ENCODE measurements around the gene DHPS.

DHPS gene

GRCh38 chr19:12668932-12669269 is 12.8 kb downstream of the DHPS start:
- Histone ChIP-seq H3K36me3 (ENCODE audit: insufficient read depth, low read depth, low read length) (peaks cover 32% of the 10 kb centered on the region), H3K27me3 (ENCODE audit: insufficient read depth, low read length) (no peaks in the 10 kb centered on the region), H3K4me3 (ENCODE audit: low read length) (peak overlapping the region; percentile 95), H3K9me3 (ENCODE audit: insufficient read depth, low read depth, low read length) (no peaks in the 10 kb centered on the region), H3K27ac (ENCODE audit: low read length) (no peak overlapping the region), H3K4me1 (ENCODE audit: insufficient read depth, low read length) (0 out of 2 replicates have a peak, but pooled peaks cover 5% of the 10 kb centered on the region), H3K9ac (ENCODE audit: low read depth, low read length) (peak overlapping the region; percentile 97)

- peaks cover 33% of the 10 kb centered on the region for H3K36me3 ChIP-seq (ENCODE audit: insufficient read depth, low read depth, low read length)
- H3K27ac ChIP-seq (ENCODE audit: low read length): no peak overlapping the region
- no peaks in the 10 kb centered on the region for H3K27me3 ChIP-seq (ENCODE audit: insufficient read depth, low read length)
- H3K4me1 ChIP-seq (ENCODE audit: insufficient read depth, low read length): 0 out of 2 replicates have a peak, but pooled peaks cover 5% of the 10 kb centered on the region
- H3K4me3 ChIP-seq (ENCODE audit: low read length): peak overlapping the region; percentile 95
- no peaks in the 10 kb centered on the region for H3K9me3 ChIP-seq (ENCODE audit: insufficient read depth, low read depth, low read length)
- peak overlapping the region; percentile 97; the same call in 1 of the 2 replicates for H3K9ac ChIP-seq (ENCODE audit: low read depth, low read length)
Observed at GRCh38 chr19:12668346-12668745, 13.3 kb downstream of the DHPS start.

GRCh38 chr19:12667731-12668302 is 13.9 kb downstream of the DHPS start:
- Histone ChIP-seq H3K27ac (ENCODE audit: low read length) (no peak overlapping the region), H3K4me1 (ENCODE audit: insufficient read depth, low read length) (0 out of 2 replicates have a peak, but pooled peaks cover 5% of the 10 kb centered on the region), H3K27me3 (ENCODE audit: insufficient read depth, low read length) (no peaks in the 10 kb centered on the region), H3K9me3 (ENCODE audit: insufficient read depth, low read depth, low read length) (no peaks in the 10 kb centered on the region), H3K4me3 (ENCODE audit: low read length) (peak overlapping the region; percentile 98; the same call in 1 of the 2 replicates), H3K36me3 (ENCODE audit: insufficient read depth, low read depth, low read length) (peaks cover 34% of the 10 kb centered on the region), H3K9ac (ENCODE audit: low read depth, low read length) (no peak overlapping the region)

- H3K36me3 ChIP-seq (ENCODE audit: insufficient read depth, low read depth, low read length): peaks cover 34% of the 10 kb centered on the region
- peak within 1 kb of the TSS; percentile 92 for H3K9ac ChIP-seq (ENCODE audit: low read depth, low read length)
- H3K27me3 ChIP-seq (ENCODE audit: insufficient read depth, low read length): no peaks in the 10 kb centered on the region
- H3K4me1 ChIP-seq (ENCODE audit: insufficient read depth, low read length): 0 out of 2 replicates have a peak, but pooled peaks cover 5% of the 10 kb centered on the region
- peak within 1 kb of the TSS; percentile 71 for H3K27ac ChIP-seq (ENCODE audit: low read length)
- H3K4me3 ChIP-seq (ENCODE audit: low read length): peak within 1 kb of the TSS; percentile 98
- H3K9me3 ChIP-seq (ENCODE audit: insufficient read depth, low read depth, low read length): no peaks in the 10 kb centered on the region
Observed at GRCh38 chr19:12666265-12667048, 15.2 kb downstream of the DHPS start, which contains the start of the genes MAN2B1 and WDR83. TSS of gene MAN2B1 (minus strand) at chr19:12666742. CDS start at chr19:12666701, 41 bp downstream. TSS of gene WDR83 (plus strand) at chr19:12666807. CDS start at chr19:12669791, 2,984 bp downstream.

DNA sequence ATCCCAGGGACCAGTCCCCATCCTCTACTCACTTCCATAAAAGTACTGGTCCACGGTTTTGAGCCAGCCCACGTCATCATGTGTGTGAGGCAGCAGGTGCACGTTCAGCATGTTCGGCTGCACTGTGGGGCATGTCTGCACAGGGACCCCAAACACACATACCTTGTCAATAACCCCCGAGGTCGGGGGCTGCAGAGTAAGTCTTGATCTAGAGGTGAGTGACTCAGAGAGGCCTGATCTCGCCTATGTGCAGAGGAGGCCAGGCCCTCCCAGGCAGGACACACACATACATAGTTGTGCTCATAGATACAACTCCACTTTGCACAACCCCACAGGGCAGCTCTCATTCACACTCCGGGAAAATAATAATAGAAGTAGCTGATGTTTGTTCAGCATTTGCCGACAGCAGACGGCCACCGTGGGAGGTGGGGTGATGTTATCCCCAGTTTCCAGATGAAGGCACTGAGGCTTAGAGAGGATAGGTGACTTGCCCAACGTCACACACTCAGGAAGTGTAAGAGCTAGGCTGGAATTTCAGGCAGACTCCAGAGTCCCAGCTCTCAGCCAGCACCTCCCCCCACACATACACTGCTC is 15.9 kb downstream of the DHPS start:
- 0 out of 2 replicates have a peak, but pooled peaks cover 5% of the 10 kb centered on the region for H3K4me1 ChIP-seq (ENCODE audit: insufficient read depth, low read length)
- H3K9me3 ChIP-seq (ENCODE audit: insufficient read depth, low read depth, low read length): no peaks in the 10 kb centered on the region
- H3K9ac ChIP-seq (ENCODE audit: low read depth, low read length): peak overlapping the region; percentile 92; the same call in 1 of the 2 replicates
- peak overlapping the region; percentile 98 for H3K4me3 ChIP-seq (ENCODE audit: low read length)
- H3K27ac ChIP-seq (ENCODE audit: low read length): peak overlapping the region; percentile 71
- peaks cover 39% of the 10 kb centered on the region for H3K36me3 ChIP-seq (ENCODE audit: insufficient read depth, low read depth, low read length)
- H3K27me3 ChIP-seq (ENCODE audit: insufficient read depth, low read length): no peaks in the 10 kb centered on the region

DNA sequence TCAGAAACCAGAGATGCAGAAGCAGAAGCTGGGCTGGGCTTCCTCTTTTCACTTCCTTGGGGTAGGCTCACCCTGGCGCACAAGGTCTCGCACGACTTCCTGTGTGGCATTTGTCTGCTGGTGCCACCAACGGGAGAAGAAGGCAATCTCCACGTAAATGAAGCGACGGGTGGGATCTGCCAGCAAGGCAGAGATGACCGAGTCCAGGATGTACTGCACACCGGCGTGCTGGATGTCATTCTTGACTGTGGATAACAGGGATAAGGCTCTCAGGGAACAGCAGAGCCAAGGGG is 16.5 kb downstream of the DHPS start:
- no peak overlapping the region for H3K27ac ChIP-seq (ENCODE audit: low read length)

DNA sequence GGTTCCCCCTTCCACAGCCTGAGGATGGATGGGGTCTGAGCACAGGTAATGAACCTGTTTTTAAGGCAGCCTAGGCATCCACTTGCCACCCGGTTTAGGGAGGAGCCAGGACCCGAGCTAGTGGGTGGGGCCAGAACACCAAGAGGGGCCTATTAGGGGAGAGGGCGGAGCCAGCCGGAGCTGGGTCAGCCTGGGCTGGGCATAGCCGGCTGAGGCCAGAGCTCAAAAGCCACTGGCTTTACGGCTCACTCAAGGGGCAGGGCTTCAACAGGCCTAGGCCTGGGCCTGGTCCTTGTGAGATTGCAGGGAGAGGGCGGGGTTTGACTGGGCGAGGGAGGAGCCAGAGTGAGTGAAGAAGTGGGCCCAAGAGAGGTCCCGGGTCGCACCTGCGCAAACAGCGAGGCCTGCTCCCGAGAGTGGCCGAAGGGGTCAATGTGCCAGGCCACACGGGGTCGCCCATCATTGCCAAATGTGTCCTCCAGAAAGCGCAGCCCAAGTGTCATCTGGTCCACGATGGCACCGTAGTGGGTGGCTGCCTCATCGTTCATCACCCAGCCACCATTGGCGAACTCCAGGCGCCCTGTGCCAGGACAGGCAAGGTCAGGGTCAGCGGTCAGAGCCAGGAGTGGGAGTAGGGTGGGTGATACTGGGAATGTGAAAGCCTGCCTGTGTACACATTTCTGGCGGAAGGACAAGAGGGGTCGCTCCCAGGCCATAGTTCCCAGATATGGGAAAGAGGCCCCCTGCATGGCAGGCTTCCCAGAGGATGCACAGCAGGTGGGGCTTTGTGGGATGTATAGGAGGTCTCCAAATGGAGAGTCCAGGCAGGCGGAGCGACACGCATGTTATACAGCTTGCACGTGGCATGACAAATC is 17.0 kb downstream of the DHPS start:
- Histone ChIP-seq H3K4me1 (ENCODE audit: insufficient read depth, low read length) (no peaks in the 10 kb centered on the region), H3K9ac (ENCODE audit: low read depth, low read length) (no peak overlapping the region), H3K4me3 (ENCODE audit: low read length) (no peak overlapping the region), H3K36me3 (ENCODE audit: insufficient read depth, low read depth, low read length) (peaks cover 35% of the 10 kb centered on the region), H3K27me3 (ENCODE audit: insufficient read depth, low read length) (no peaks in the 10 kb centered on the region), H3K27ac (ENCODE audit: low read length) (no peak overlapping the region), H3K9me3 (ENCODE audit: insufficient read depth, low read depth, low read length) (no peaks in the 10 kb centered on the region)

More for the DNA sequence above, 16.5 kb downstream of the DHPS start:
- no peaks in the 10 kb centered on the region for H3K9me3 ChIP-seq (ENCODE audit: insufficient read depth, low read depth, low read length)
- no peak overlapping the region for H3K4me3 ChIP-seq (ENCODE audit: low read length)
- H3K27me3 ChIP-seq (ENCODE audit: insufficient read depth, low read length): no peaks in the 10 kb centered on the region
- 0 out of 2 replicates have a peak, but pooled peaks cover under 1% of the 10 kb centered on the region for H3K4me1 ChIP-seq (ENCODE audit: insufficient read depth, low read length)
- H3K36me3 ChIP-seq (ENCODE audit: insufficient read depth, low read depth, low read length): peaks cover 35% of the 10 kb centered on the region
- H3K9ac ChIP-seq (ENCODE audit: low read depth, low read length): no peak overlapping the region

DNA sequence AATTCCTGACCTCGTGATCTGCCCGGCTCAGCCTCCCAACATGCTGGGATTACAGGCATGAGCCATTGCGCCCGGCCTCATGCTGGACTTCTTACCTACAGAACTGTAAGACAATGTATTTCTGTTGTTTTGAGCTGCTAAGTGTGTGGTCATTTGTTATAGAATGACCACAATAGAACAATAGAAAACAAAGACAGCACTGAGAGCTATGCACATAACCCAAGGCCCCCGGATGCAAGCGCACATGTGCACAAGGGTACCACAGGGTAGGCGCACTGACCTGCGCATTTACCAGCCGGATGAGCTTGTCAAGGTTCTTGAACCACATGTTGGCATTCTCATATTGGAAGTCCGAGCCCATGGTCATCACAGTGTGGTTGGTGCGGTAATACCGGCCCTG is 20.7 kb downstream of the DHPS start:
- H3K27ac ChIP-seq (ENCODE audit: low read length): no peak overlapping the region
- peaks cover 43% of the 10 kb centered on the region for H3K36me3 ChIP-seq (ENCODE audit: insufficient read depth, low read depth, low read length)
- no peak overlapping the region for H3K9ac ChIP-seq (ENCODE audit: low read depth, low read length)
- no peaks in the 10 kb centered on the region for H3K9me3 ChIP-seq (ENCODE audit: insufficient read depth, low read depth, low read length)
- H3K4me1 ChIP-seq (ENCODE audit: insufficient read depth, low read length): no peaks in the 10 kb centered on the region
- no peak overlapping the region for H3K4me3 ChIP-seq (ENCODE audit: low read length)
- H3K27me3 ChIP-seq (ENCODE audit: insufficient read depth, low read length): no peaks in the 10 kb centered on the region

GRCh38 chr19:12657966-12658365 is 23.7 kb downstream of the DHPS start:
- H3K4me3 ChIP-seq (ENCODE audit: low read length): no peak overlapping the region
- H3K36me3 ChIP-seq (ENCODE audit: insufficient read depth, low read depth, low read length): peaks cover 36% of the 10 kb centered on the region
- H3K27me3 ChIP-seq (ENCODE audit: insufficient read depth, low read length): no peaks in the 10 kb centered on the region
- no peaks in the 10 kb centered on the region for H3K4me1 ChIP-seq (ENCODE audit: insufficient read depth, low read length)
- H3K27ac ChIP-seq (ENCODE audit: low read length): no peak overlapping the region
- H3K9me3 ChIP-seq (ENCODE audit: insufficient read depth, low read depth, low read length): no peaks in the 10 kb centered on the region
- H3K9ac ChIP-seq (ENCODE audit: low read depth, low read length): no peak overlapping the region

- Histone ChIP-seq H3K36me3 (ENCODE audit: insufficient read depth, low read depth, low read length) (peaks cover 36% of the 10 kb centered on the region), H3K9ac (ENCODE audit: low read depth, low read length) (no peak overlapping the region), H3K27ac (ENCODE audit: low read length) (no peak overlapping the region), H3K4me3 (ENCODE audit: low read length) (no peak overlapping the region), H3K9me3 (ENCODE audit: insufficient read depth, low read depth, low read length) (no peaks in the 10 kb centered on the region), H3K4me1 (ENCODE audit: insufficient read depth, low read length) (no peaks in the 10 kb centered on the region), H3K27me3 (ENCODE audit: insufficient read depth, low read length) (no peaks in the 10 kb centered on the region)
Observed at GRCh38 chr19:12656899-12657571, 24.6 kb downstream of the DHPS start.

DNA sequence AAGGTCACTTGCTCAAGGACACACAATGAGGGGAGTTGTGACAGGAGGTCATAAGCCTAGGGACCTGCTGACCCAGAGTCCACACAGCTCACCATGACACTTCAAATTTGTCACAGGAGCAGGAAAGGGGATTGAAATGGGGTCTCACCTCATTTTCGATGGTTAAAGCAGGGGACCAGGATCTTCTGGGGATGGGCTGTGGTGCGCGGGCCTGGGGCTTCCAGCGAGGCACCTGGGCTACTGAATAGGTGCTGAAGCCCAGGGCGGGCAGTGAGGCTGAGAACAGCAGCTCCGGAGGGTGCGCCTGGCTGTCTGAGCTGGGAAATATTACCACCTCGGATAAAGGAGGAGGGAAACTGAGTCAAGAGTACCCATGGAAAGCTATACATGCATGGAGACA is 26.1 kb downstream of the DHPS start:
- peaks cover 28% of the 10 kb centered on the region for H3K36me3 ChIP-seq (ENCODE audit: insufficient read depth, low read depth, low read length)
- H3K4me3 ChIP-seq (ENCODE audit: low read length): no peak overlapping the region
- no peaks in the 10 kb centered on the region for H3K27me3 ChIP-seq (ENCODE audit: insufficient read depth, low read length)
- H3K9ac ChIP-seq (ENCODE audit: low read depth, low read length): no peak overlapping the region
- no peaks in the 10 kb centered on the region for H3K4me1 ChIP-seq (ENCODE audit: insufficient read depth, low read length)
- no peak overlapping the region for H3K27ac ChIP-seq (ENCODE audit: low read length)
- H3K9me3 ChIP-seq (ENCODE audit: insufficient read depth, low read depth, low read length): no peaks in the 10 kb centered on the region

Data from iPS-20b (cell line).